Stimulated activated CD8-positive, alpha-beta memory T cell treated with anti-CD3 and anti-CD28 coated beads, Interleukin-4, amount 100 ng/mL, for 4 hours (primary cell): Measurements from ENCODE around the gene EXOC4.

Source experiments
- DNase-seq, 2 donors: peaks; one replicate each; pipeline ENCODE4 v3.0.0-alpha.2; 2020; ENCODE audit warnings: low read depth in 2 of 2, low spot score in 1 of 2

EXOC4 gene

DNA sequence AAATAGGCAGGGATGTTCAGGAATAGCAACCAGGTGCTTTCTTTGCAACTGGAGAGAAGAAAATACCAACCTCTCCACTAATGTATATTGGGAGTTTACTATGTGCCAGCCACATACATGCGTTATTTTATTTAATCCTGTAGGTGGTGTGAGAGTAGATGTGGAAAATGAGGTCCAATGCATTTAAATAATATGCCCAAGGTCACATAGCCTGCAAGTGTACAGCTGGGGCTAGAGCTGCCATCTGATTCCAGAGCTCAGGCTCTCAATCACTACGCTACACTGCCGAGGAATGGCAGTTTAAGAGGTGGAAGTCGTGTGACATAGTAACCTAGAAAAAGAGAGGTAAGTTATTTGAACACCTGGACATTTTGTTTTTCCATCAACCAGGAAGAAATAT is 277.0 kb downstream of the EXOC4 start:
- DNase-seq: no peak

DNA sequence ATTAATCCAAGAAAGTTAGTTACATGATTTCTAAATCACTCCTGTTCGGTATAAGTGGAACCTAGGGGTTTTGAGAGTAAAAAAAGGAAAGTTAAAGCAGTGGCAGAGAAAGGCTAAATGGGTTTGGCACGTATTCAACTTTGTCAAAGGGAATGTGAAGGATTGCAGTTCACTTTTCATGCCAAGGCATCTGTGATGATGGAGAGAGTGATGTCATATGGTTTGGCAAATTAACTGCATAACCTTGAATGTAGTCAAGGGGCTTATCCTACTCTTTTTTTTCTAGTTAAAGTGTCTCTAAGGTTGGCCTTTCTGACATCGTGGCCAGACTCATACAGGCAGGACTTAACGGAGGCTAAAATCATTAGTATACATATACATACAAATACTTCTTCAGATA is 277.8 kb downstream of the EXOC4 start:
- DNase-seq: no peak

GRCh38 chr7:133534816-133535215 is 281.9 kb downstream of the EXOC4 start:
- no peak for DNase-seq

DNA sequence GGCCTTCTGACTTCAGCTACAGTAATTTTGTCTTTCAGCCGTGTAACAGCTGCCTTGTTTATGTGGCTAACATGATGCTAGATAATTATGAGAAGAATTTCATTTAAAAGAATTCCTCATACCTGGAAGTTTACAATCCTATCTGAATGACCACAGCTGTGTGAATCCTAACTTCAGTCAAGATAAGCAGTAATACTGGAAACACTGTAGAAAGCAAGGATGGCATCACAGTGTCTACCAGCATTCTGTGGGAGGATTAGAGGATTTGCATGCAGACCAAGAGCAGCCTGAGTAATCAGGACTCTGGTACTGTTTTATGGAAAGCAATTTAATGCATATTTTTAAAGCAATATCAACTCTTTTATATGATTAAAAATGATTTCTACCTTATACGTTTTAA is 282.4 kb downstream of the EXOC4 start:
- no peak for DNase-seq

- no peak for DNase-seq
Measured at GRCh38 chr7:133536450-133536849, 283.6 kb downstream of the EXOC4 start.

DNA sequence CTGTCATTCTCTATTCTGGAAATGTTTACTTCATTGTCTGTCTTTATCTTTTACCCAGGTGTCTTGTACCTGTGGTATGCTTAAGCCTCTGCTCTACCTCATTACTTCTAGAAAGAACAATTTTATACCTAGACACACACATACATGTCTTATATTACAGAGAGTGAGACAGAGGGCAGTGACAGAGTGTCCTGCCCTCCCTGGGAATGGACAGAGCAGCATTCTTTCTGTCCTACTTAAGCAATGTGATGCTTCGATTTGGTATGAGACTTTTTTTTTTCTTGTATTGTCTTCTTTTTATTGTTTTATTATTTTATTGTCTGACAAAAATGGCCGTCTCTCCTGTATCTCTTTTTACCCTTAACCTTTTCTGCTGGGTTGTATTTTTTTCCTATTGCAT is 286.1 kb downstream of the EXOC4 start:
- no peak for DNase-seq

GRCh38 chr7:133540096-133540860 is 287.4 kb downstream of the EXOC4 start:
- no peak for DNase-seq

DNA sequence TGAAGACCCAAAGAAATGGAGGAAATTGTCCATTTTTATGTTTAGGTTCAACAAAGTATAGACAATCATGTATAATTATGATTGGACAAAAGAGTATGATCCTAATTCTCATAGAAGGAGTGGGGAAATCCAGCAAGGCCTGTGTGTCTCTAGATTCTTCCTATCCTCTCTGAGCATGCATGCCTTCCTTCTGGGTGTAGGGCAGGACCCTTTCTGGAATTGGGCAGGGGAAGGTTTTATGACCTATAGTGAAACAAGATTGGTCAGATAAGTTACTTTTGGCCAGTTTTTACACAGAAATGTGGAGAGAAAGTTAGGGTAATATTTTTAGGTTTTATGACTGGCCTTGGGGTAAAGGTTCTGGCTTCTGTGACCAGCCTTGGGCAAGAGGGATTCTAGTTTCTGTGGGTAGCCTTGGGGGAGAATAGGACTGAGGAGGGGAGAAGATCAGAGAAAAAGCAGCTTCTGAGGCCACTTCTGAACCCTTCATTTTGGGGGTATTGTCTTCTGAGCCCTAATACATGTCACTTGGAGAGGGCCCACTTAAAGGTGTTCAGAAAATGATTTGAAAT is 289.4 kb downstream of the EXOC4 start:
- DNase-seq: no peak

DNA sequence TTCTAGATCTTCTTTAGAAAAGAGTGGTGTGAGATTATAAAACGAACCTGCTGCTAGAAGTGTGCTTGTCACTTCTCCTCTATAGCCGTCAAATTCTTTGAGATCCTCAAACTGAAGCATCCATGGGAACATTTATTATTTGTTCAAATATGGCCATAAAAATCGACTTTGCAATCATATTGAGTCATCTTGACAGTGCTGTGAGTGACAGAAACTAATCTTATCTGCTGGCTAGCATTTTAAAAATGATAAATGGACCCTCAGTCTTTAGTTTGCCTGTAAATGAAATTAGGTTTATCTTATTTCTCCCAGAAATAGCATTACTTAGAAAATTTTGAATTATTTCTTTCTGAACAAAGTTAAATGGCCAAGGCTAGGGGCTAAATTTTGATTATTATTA is 290.8 kb downstream of the EXOC4 start:
- no peak for DNase-seq

DNA sequence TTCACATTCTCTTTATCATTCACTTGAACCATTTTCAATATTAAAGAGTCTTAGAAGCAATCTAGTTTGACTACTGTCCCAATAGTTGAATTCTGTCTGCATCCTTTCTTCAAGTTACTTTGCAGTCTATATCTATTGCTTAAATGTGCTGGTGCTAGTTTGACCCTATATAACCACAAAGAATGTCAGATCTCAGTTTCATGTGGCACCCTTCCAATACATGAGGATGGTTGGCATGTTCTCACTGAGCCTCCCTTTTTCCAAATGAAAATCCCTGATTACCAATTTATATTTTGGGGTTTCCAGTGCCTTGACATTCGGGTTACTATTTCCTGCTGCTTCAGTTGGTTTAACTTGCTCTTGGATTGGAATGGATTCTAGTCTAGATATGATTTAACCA is 292.7 kb downstream of the EXOC4 start:
- no peak for DNase-seq

- no peak for DNase-seq
Measured at GRCh38 chr7:133547981-133548380, 295.1 kb downstream of the EXOC4 start.

GRCh38 chr7:133549633-133550032 is 296.8 kb downstream of the EXOC4 start:
- no peak for DNase-seq

- no peak for DNase-seq
Measured at GRCh38 chr7:133550145-133550544, 297.3 kb downstream of the EXOC4 start.

- DNase-seq: no peak
Measured at GRCh38 chr7:133550811-133551210, 297.9 kb downstream of the EXOC4 start.

- DNase-seq: no peak
Measured at GRCh38 chr7:133551466-133551865, 298.6 kb downstream of the EXOC4 start.

- no peak for DNase-seq
Measured at GRCh38 chr7:133552079-133552478, 299.2 kb downstream of the EXOC4 start.

DNA sequence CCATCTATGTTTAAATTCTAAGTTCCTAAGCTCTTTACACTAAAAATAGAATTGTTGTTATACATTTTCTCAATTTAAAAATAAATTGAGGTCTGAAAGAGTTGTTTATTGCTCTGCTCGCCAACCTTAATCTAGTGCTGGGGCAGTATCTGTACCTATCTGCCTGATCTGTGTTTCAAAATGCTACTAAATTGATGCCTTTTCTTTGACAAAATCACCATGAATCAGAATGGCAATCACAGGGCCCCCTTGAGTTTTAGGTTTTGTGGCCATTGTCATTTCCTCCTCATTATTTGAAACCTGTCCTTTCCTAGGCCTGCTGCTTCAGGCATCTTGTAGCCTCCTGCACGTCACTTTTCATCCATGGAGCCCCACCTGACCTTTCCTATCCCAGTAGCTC is 301.5 kb downstream of the EXOC4 start:
- DNase-seq: no peak

DNA sequence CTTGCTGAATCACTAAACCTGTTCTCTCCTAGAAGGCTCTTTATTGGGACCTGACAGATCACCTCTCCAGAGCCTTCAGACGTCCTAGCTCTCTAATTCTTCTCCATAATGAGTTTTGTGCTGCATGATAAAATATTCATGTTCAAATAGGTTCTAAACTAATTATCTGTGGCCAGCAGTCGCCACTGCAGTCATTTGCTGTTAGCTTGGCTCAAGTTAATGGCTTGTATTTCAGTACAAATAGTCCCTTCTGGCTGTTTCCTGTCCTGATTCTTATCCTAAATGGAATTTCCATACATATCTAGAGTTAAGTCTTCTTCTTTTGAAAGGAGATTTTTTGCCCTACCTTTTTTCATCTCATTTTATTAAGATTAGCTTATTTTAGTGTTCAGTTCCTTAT is 303.2 kb downstream of the EXOC4 start:
- no peak for DNase-seq

DNA sequence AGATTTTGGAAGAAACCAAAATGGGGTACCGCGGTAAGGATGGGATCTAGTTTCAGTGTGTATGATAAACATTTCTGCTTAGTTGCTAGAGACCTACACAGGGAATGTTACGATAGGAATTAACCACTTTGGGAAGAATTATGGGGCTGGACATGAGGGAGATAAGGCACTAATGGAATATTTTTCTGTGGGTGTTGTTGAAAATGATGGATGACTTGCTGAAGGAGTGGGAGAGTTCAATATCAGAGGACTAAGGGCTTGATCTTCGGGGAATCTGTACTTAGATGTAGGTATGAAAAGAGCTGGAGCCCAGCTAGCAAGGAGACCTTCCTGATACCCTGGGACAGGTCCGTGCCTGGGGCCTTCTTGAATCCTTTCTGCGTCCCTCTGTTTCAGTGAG is 303.7 kb downstream of the EXOC4 start:
- no peak for DNase-seq

- no peak for DNase-seq
Measured at GRCh38 chr7:133560900-133561299, 308.0 kb downstream of the EXOC4 start.

GRCh38 chr7:133561396-133561795 is 308.5 kb downstream of the EXOC4 start:
- no peak for DNase-seq

- no peak for DNase-seq
Measured at GRCh38 chr7:133562621-133563020, 309.7 kb downstream of the EXOC4 start.

GRCh38 chr7:133563251-133563650 is 310.4 kb downstream of the EXOC4 start:
- DNase-seq: no peak
